HUES48 (cell line): Measurements from ENCODE around the gene LACTB.

Experiments
- H3K27ac ChIP-seq: one replicate; pipeline ENCODE4 v1.7.0; 2013; ENCODE audit warnings: low read depth, low read length, inconsistent platforms
- H3K27me3 ChIP-seq: 2 replicates; pipeline ENCODE4 v1.6.1; 2013; ENCODE audit warnings: mild to moderate bottlenecking, low read length; ENCODE audit not compliant: control insufficient read depth, insufficient read depth
- H3K36me3 ChIP-seq: 2 replicates; pipeline ENCODE4 v1.6.1; 2013; ENCODE audit warnings: low read length; ENCODE audit not compliant: control insufficient read depth, insufficient read depth
- H3K4me1 ChIP-seq: 2 replicates; pipeline ENCODE4 v1.6.1; 2013; ENCODE audit warnings: mild to moderate bottlenecking, low read length; ENCODE audit not compliant: control insufficient read depth, insufficient read depth
- H3K4me3 ChIP-seq: 2 replicates; pipeline ENCODE4 v1.5.1; 2013; ENCODE audit warnings: mild to moderate bottlenecking, low read depth, low read length
- H3K9ac ChIP-seq: 2 replicates; pipeline ENCODE4 v1.6.1; 2013; ENCODE audit warnings: mild to moderate bottlenecking, low read depth, low read length, moderate library complexity
- H3K9me3 ChIP-seq: 2 replicates; pipeline ENCODE4 v1.6.1; 2013; ENCODE audit warnings: low read length; ENCODE audit not compliant: control insufficient read depth, insufficient read depth

Gene LACTB

DNA sequence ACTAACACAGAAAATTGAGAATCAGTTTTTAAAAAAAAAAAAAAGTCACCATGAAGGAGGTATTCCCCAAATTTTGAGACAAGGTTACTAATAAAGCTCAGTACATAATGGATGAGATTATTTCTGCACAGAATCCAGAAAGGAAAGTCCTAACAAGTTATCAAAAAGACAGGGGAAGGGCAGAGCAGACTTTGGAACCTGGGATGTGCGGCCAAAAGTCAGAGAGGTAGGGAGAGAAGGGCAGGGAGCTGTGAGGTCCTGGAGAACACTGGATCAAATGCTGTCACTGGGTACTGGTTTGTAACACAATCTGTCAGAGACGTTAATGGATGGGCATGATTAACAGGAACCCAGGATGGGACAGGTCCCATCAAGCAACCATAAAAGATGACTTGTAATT, 12.2 kb upstream of the LACTB start:
- H3K9ac ChIP-seq: no peak overlapping the region
- H3K4me3 ChIP-seq: no peak overlapping the region
- H3K36me3 ChIP-seq: no peaks in the 10 kb centered on the region
- H3K27me3 ChIP-seq: no peaks in the 10 kb centered on the region
- no peaks in the 10 kb centered on the region for H3K4me1 ChIP-seq
- no peak overlapping the region for H3K27ac ChIP-seq
- no peaks in the 10 kb centered on the region for H3K9me3 ChIP-seq

DNA sequence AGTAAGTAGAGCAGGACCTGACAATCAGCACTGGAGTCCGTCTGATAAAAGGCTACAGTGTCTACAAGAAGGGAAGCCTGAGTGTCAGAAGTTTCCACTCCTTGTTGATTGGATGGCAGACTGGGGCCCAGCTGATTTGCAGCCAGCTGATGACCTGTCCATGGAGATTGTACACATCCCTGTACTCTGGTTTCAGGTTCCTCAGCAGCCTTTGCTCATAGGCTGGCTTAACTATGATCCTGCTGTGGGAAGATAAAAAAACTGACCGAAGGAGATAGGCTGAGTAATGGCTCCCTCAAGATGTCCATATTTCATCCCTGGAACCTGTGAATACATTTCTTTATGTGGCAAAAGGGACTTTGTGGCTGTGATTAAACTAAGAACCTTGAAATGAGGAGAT, 11.7 kb upstream of the LACTB start:
- Histone ChIP-seq H3K36me3 (no peaks in the 10 kb centered on the region), H3K4me3 (no peak overlapping the region), H3K27me3 (no peaks in the 10 kb centered on the region), H3K9ac (no peak overlapping the region), H3K9me3 (no peaks in the 10 kb centered on the region), H3K4me1 (no peaks in the 10 kb centered on the region), H3K27ac (no peak overlapping the region)

DNA sequence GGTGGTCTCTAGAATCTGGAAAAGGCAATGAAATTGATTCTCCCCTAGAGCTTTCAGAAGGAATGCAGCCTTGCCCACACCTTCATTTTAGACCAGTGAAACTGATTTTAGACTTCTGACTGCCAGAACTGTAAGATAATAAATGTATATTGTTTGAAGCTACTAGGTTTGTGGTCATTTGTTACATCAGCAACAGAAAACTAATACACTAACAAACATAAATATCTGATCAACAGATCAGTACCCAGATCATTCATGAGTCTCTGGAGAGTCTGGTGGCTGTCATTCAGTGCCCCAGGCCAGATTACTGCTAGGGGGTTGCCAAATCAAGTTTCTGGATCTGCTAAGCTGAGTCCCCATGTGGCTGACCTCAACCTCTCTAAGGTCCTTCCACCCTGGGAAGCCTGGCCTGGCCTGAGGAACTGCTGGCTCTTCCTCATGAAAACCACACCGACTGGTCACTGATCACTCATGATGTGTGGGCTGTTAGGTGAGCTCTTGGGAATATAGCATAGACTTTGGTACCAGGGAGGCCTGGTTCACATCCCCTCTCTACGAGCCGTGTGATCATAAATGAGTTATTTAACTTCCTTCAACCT, 11.1 kb upstream of the LACTB start:
- Histone ChIP-seq H3K4me1 (no peaks in the 10 kb centered on the region), H3K36me3 (no peaks in the 10 kb centered on the region), H3K27ac (no peak overlapping the region), H3K9ac (no peak overlapping the region), H3K9me3 (no peaks in the 10 kb centered on the region), H3K4me3 (no peak overlapping the region), H3K27me3 (no peaks in the 10 kb centered on the region)

DNA sequence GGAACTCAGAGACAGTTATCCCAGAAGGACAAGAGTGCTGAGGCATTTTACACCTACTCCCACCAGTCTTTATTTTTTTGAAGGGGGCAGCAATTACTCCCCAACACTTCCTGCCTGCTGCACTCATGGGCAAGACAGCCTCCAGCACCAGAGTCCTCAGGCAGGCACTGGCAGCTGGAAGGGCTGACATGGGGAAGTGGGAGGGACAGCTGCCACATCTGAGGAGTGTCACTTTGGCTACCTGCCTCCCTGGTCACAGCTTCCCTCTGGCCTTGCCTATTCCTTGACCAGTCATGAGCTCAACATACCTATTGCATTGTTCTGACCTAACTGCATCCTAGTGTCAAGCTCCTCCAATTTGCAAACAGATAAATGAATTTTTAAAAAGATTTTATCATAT, 10.2 kb upstream of the LACTB start:
- H3K9me3 ChIP-seq: no peaks in the 10 kb centered on the region
- no peaks in the 10 kb centered on the region for H3K4me1 ChIP-seq
- H3K4me3 ChIP-seq: no peak overlapping the region
- H3K36me3 ChIP-seq: no peaks in the 10 kb centered on the region
- H3K27me3 ChIP-seq: no peaks in the 10 kb centered on the region
- H3K27ac ChIP-seq: no peak overlapping the region
- no peak overlapping the region for H3K9ac ChIP-seq

DNA sequence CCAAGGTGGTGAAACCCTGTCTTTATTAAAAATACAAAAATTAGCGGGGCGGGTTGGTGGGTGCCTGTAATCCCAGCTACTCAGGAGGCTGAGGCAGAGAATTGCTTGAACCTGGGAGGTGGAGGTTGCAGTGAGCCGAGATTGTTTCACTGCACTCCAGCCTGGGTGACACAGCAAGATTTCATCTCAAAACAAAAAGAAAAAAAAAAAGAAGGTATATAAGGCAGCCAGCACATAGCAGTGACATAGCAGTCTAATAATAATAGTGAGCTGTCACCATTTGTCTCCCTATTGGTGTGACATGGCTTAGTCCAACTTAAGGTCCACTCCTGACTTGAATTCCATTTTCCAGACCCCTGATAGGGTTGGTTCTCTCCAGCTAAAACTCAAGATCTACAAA, 8.8 kb upstream of the LACTB start:
- Histone ChIP-seq H3K27ac (no peak overlapping the region), H3K9ac (no peak overlapping the region)

DNA sequence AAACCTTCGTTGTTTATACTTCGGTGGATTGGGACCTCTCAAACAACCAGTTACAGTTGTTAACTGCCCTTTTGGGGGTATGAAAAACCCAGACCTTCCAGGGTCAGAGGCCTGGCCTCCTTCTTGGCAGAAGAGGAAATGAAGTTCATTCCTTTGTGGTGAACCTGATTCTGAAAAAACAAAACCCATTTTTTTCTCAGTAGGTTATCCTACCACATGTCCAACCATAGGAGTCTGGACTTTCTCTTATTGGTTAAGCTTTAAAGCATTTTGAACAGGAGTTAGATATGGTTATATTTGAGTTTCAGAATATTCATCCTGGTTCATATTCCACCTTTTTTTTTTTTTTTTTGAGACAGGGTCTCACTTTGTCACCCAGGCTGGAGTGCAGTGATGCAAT, 7.2 kb upstream of the LACTB start:
- Histone ChIP-seq H3K27ac (no peak overlapping the region), H3K9me3 (no peaks in the 10 kb centered on the region), H3K36me3 (no peaks in the 10 kb centered on the region), H3K27me3 (no peaks in the 10 kb centered on the region), H3K9ac (no peak overlapping the region), H3K4me1 (no peaks in the 10 kb centered on the region), H3K4me3 (no peak overlapping the region)

More for the DNA sequence above, 8.8 kb upstream of the LACTB start:
- Histone ChIP-seq H3K4me3 (no peak overlapping the region), H3K27me3 (no peaks in the 10 kb centered on the region), H3K9me3 (no peaks in the 10 kb centered on the region), H3K36me3 (no peaks in the 10 kb centered on the region), H3K4me1 (no peaks in the 10 kb centered on the region)

DNA sequence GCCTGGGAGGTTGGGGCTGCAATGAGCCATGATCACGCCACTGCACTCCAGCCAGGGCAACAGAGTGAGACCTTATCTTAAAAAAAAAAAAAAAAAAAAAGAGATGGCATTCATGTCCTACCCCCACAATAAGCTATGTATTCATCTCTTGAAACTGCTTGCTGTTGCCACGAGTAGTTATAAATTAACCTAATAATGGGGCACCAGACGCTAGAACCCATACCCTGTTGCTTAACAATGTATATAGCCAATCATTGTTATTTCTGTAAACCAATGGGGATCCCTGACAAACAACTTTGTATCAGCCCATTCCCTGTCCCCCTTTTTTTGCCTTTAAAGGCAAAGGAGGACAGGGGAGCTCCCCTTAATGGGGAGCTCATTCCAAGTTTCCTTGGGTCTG, 2.8 kb upstream of the LACTB start:
- no peak overlapping the region for H3K4me3 ChIP-seq
- H3K4me1 ChIP-seq: peaks cover 3% of the 10 kb centered on the region; the same call in 1 of the 2 replicates
- H3K27me3 ChIP-seq: no peaks in the 10 kb centered on the region
- H3K9me3 ChIP-seq: no peaks in the 10 kb centered on the region
- H3K27ac ChIP-seq: no peak overlapping the region
- H3K36me3 ChIP-seq: no peaks in the 10 kb centered on the region
- no peak overlapping the region for H3K9ac ChIP-seq

DNA sequence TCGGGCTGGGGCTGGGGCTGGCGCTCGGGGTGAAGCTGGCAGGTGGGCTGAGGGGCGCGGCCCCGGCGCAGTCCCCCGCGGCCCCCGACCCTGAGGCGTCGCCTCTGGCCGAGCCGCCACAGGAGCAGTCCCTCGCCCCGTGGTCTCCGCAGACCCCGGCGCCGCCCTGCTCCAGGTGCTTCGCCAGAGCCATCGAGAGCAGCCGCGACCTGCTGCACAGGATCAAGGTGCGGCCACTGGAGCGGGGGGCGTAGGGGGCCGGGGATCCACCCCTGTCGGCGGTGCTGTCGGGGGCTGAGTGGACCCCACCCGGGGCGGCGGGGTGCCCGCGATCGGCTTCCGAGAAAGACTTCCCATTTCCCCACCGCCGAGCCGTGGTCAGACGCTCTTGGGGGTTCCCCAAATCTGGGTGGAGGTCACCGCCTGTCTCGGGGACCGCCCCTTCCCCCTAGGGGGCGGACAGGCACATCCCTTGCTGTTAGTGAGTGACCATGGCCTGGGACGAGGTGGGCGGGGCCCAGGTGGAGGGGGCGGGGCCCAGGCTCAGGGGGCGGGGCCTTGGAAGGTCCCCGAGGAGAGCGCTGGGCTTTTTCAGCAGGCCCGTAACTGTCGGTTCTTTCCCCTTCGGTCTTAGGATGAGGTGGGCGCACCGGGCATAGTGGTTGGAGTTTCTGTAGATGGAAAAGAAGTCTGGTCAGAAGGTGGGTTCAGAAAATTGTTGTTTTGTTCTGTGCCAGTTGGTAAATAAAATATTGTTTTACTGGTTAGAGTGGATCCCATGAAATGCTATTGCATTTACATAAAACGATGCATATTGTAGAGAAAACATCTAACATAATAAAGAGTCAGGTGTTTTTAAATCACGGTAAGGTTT, 578 bp downstream of the LACTB start:
- H3K9me3 ChIP-seq: no peaks in the 10 kb centered on the region
- no peaks in the 10 kb centered on the region for H3K27me3 ChIP-seq
- peak overlapping the region; percentile 28 for H3K27ac ChIP-seq
- H3K4me3 ChIP-seq: peak overlapping the region; percentile 76
- peaks cover 5% of the 10 kb centered on the region; the same call in 1 of the 2 replicates for H3K36me3 ChIP-seq
- H3K9ac ChIP-seq: no peak overlapping the region
- H3K4me1 ChIP-seq: peaks cover 3% of the 10 kb centered on the region; the same call in 1 of the 2 replicates

DNA sequence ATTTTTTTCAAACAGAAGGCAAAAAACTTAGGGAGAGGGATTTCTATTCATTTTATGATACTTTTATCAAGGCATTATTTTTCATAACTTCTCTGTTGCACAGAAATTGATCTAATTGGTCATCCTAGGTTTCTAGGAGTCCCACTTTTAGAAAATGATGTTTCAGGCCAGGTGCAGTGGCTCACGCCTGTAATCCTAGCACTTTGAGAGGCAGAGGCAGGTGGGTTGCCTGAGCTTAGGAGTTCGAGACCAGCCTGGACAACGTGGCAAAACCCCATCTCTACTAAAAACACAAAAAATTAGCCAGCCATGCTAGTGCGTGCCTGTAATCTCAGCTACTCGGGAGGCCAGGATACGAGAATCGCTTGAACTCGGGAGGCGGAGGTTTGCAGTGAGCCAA, 2.8 kb downstream of the LACTB start:
- Histone ChIP-seq H3K27me3 (no peaks in the 10 kb centered on the region), H3K9ac (no peak overlapping the region), H3K27ac (no peak overlapping the region), H3K9me3 (no peaks in the 10 kb centered on the region), H3K4me1 (peaks cover 3% of the 10 kb centered on the region; the same call in 1 of the 2 replicates), H3K4me3 (no peak overlapping the region), H3K36me3 (peaks cover 21% of the 10 kb centered on the region)

DNA sequence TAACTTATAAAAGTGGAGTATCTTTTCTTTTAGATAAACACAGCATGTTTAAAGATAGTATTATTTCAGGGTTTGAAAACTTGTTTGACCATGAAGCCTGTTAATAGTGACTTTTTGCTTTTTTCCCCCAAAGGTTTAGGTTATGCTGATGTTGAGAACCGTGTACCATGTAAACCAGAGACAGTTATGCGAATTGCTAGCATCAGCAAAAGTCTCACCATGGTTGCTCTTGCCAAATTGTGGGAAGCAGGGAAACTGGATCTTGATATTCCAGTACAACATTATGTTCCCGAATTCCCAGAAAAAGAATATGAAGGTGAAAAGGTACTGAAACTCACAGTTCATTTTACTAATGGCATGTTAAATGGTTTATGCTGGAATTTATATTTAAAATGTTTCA, 5.1 kb downstream of the LACTB start:
- Histone ChIP-seq H3K9ac (no peak overlapping the region), H3K27ac (no peak overlapping the region), H3K36me3 (peaks cover 26% of the 10 kb centered on the region), H3K27me3 (no peaks in the 10 kb centered on the region), H3K4me3 (no peak overlapping the region), H3K4me1 (no peaks in the 10 kb centered on the region), H3K9me3 (no peaks in the 10 kb centered on the region)

DNA sequence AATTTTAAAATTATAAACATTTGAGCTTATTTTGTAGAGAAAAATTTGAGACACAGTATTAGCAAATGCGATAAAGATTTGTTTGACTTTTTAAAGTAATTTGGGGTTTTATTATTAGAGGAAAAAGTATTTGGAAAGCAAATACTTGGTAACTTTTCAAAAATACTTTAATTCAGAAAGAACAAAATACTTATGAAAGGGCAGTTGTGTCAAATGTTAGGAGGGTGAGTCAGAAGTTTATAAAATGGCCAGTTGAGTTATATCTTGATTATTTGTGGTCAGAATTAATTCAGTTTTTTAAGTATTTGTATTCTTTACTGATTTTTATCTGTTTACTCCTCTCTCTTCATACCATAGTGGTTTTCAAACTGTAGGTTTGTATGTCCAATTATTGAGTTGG, 12.1 kb downstream of the LACTB start:
- H3K27ac ChIP-seq: no peak overlapping the region
- H3K4me3 ChIP-seq: no peak overlapping the region
- no peaks in the 10 kb centered on the region for H3K27me3 ChIP-seq
- H3K9ac ChIP-seq: no peak overlapping the region
- no peaks in the 10 kb centered on the region for H3K9me3 ChIP-seq
- H3K36me3 ChIP-seq: peaks cover 11% of the 10 kb centered on the region
- H3K4me1 ChIP-seq: no peaks in the 10 kb centered on the region
